ENCODE results near the gene DNAJB8.

The DNAJB8 gene

DNA sequence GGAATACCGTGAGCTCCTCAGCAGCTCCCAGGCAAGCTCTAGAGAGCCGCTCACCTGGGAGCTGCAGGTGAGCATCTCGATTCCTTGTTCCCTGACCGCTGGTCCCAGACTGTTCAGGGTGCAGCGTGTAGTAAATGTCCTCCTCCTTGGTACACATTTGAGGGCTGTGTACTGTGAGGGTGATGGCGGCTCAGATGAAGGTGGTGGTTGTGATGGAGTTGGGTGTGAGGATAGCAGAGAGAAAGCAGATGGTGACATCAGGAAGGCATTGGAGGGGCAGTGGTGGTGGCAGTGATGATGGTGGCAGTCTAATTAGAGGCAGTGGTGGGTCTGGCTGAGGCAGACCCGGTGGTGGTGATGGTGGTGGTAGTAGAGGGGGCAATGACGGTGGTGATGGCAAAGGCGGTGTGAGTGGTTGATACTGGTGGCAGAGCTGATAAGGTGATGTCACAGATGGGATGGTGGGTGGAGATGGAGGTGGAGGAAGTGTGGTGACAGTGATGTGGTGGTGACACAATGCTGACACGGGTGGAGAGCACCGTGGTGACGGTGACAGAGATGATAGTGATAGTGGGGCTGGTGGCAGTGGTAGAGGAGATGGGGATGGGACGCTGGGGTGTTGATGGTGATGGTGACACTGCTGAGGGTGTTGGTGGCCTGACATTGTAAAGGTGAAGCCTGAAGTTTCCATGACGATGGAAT, at the start of gene DNAJB8:
Gene DNAJB8 (minus strand): TSS at position 51 of the 702 bp plus-strand sequence. CDS start 3,645 bp downstream, outside the sequence.
- no peak for DNase-seq

DNA sequence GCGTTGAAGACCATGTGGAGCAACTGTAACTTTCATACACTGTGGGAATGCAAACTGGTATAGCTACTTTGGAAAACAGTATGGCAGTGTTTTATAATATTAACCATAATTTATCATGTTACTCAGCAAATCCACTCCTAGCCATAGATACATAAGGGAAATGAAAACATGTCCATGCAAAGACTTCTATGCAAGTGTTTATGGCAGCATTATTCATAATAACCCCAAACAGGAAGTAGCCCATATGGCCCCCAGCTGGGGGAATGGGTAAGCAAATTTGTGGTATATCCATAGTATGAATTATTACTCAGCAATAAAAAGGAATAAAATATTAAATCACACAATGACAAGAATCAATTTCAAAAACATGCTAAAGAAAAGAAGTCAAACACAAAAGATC, 49.3 kb upstream of the DNAJB8 start:
- DNase-seq, result no peak

DNA sequence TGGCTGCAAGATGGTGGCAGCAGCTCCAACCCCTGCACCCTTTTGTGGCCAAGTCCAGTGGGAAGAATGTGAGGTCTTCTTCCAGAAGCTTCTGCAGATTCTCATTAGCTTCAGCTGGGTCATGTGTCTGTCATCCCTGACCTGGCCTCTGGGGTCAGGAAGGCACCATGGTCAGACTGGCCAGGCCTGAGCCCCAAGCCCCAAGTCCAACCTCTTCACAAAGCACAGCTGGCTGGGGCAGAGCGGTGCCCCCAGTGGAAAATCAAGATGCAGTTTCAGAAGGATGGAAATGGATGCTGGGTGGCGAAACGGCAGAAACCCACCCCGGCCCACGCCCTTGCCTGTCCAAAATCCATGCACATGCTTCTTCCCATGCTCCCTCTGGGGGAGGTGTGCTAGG, 42.2 kb upstream of the DNAJB8 start:
- DNase-seq, result no peak

- no peak for DNase-seq
Measured at GRCh38 chr3:128506754-128507153, 40.1 kb upstream of the DNAJB8 start.

GRCh38 chr3:128505771-128506170, 39.1 kb upstream of the DNAJB8 start:
- no peak for DNase-seq

- no peak for DNase-seq
Measured at GRCh38 chr3:128504963-128505730, 38.5 kb upstream of the DNAJB8 start.

GRCh38 chr3:128504533-128504915, 37.8 kb upstream of the DNAJB8 start:
- DNase-seq, result no peak

DNA sequence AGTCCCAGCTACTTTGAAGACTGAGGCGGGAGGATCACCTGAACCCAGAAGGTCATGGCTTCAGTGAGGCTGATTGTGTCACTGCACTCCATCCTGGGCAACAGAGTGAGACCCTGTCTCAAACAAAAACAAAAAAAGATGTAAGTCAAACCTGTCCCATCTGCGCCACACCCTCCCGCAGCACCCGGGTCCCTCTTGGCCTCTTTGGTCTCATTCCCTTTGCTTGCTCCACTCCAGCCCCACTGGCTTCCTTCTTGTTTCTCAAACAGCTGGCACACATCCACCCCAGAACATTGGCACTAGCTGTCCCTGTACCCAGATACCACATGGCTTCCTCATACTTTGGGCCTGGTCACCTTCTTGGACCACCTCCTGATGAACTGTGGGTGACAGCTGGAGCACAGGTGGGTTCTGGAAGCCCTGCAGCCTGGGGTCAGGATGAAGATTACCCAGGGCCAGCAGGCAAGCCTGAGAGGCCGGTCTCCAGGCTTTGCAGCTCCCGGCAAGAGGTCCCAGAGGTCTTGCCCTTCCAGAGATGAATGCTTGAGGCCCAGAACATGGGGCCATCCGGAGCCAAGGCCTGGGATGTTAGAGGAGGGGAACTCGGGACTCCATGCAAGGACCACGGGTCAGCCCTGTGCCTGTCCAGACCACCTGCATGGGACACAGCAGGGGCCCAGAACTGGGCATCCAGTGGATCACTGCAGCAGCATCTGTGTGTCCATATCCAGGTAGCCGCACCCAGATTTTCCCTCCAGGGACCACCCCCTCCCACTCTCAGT, 37.3 kb upstream of the DNAJB8 start:
- no peak for DNase-seq

GRCh38 chr3:128503164-128503651, 36.5 kb upstream of the DNAJB8 start:
- no peak for DNase-seq

DNA sequence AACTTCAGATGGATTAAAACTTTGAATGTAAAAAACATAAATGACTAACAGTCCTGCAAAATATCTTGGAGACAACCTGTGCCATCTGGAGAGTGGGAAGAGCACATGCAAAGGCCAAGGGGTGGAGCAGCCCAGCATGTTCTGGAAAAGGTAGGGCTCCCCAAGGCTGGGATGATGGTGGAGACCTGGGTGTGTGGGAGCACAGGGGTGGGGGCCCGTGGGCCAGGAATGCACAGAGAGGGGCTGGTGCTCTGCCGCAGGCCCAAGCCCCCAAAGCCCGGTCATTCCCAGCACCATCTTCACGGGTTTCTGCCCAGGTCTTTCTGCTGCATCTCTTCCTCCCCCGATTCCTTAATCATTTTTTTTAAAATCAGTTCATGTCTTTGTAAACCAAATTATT, 36.0 kb upstream of the DNAJB8 start:
- DNase-seq, result no peak

GRCh38 chr3:128501431-128501830, 34.7 kb upstream of the DNAJB8 start:
- no peak for DNase-seq

GRCh38 chr3:128500556-128500955, 33.9 kb upstream of the DNAJB8 start:
- no peak for DNase-seq

DNA sequence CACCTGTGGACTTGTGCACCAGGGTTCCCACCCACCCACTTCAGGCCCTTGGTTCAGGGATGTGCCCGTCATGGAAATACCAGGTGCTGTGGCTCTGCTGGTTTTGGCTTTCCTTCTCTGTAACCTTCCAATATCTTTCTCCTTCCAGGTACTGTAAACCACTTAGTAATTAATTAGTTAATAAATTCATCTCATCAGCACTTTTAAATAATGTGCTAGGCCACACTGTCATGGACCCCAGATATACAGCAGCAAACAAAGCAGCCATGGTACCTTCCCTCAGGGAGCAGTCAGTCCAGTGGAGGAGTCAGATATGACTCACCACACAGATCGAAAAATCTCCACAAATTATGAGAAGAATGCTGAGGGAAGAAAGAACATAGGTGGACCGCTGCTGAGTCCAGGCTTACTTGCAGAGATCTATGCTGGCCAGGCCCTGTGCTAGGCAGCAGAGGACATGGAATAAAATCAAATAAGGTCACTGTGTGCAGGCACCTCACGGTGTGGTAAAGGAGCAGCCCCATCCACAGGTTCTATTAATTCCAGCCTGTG, 33.1 kb upstream of the DNAJB8 start:
- no peak for DNase-seq

DNA sequence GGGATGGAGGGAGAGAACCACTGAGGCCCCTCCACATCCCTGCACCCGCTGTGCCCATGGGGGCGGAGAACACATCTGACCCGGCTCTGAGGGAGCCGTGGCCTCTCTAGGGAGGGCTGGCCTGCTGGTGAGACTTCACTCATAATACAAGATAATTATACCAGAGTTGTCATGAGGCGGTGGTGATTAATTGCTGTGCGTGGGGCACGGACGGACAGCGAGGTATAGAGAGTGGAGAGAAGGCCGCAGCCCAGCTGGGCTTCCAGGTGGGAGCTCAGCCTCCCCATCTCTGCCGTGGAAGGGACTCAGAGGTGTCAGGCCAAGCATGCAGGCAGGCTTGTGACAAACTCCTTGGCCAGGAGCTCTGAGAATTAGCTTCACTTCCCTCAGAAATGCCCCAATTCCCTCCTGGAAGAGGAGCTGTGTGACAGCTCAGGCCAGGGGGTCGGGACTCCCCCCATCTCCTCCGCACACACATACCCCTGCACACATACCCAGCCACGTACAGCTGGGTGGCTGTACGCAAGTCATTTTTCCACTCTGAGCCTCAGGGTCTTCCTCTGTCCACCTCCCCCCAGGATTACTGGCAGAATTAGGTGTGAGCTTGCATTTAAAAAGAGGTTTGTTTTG, 32.3 kb upstream of the DNAJB8 start:
- DNase-seq, result no peak

DNA sequence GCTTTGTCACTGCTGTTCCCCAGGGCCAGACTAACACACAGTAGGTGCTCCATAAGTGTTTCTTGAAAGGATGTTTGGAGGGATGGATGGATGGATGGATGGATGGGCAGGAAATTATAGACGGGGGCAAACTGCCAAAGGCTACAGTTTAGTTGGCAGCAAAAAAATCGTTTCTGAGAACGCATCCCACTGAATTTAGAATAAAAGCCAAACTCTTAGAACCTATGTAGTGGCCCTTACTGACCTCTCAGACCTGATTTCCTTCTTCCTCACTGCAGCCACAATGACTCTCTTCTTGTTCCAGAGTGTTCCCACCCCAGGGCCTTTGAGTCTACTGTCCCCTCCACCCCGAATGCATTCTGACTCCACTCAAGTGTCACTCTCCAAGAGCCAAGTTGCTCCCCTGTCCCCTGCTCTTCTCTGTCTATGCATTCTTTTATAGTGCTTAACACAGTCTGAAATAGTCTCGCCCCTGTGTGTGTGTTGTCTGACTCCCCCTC, 31.5 kb upstream of the DNAJB8 start:
- DNase-seq, result no peak

- DNase-seq, result peak; percentile 83
Measured at GRCh38 chr3:128497305-128498126, 30.8 kb upstream of the DNAJB8 start.

- DNase-seq, result no peak
Measured at GRCh38 chr3:128496602-128497304, 30.1 kb upstream of the DNAJB8 start.

DNA sequence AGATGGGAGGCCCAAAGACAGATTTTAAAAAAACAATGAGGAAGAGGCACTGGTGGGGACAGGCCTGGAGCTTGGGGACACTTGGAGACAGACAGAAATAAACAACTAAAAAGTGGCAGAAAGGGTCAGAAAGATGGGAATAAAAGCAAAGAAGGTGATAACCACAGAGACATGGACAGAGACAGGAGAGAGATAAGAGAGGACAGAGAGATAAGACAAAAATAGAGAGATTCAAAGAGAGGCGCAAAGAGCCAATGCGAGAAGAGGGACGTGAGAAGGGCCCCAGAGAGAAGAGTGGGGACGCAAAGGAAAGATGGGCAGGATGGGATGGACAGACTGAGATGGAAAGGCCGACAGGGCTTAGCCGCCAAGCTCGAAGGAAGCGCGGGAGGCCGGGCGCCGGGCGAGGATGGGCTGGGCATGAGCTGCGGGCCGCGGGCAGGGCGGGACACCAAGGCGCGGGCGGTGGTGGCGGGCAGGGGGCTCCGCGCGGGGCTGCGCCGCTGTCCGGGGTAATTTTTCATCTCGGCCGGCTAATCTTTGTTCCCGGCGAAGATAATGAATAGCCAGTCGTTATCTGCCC, 29.4 kb upstream of the DNAJB8 start:
- DNase-seq, result no peak

DNA sequence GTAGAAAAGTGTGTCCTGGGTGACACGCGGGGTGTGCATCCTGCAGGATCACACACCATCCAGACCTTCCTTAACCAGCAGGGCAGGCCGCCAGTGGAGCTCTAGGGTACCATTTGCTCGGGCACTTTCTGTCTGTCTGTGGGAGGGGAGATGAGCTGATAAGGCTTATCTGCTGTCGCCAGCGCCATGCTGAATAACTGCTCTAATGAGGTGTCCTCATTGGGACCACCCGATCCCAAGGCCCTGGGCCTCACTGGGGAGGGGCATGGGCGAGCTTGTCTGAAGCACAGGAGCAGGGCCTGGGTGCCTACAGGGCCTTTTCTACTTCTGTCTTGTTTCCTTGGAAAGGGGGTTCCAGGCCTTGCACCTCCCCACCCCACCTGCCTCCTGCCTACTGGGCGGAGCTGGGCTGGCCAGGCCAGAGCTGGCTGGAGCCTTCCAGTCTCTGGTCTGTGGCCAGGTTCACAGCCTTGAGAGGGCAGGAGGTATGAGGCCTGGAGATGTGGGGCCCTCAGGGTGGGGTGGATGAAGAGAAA, 28.8 kb upstream of the DNAJB8 start:
- no peak for DNase-seq

DNA sequence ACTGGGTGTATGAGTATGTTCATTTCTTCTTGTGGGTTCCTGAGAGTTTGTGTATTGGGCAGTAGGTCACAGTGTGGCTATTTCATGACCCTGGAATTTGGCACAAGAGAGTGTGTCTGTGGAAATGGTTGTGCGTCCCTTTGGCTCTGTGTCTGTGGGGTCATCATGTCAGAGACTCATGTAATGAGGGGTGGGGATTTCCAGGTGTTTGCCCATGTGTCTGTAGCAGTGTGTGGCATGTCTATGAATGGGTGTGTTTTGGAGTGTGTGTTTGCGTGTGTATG, 27.6 kb upstream of the DNAJB8 start:
- DNase-seq, result no peak
